GM19452 (cell line): ENCODE data around the gene SNAI3.

Experiments
- ATAC-seq: cut with Tn5 transposase; IDR thresholded peaks from one replicate; pipeline ENCODE4 v1.9.1; 2021; ENCODE audit not compliant: unreplicated experiment

Gene SNAI3

GRCh38 chr16:88705801-88706228 lies 19.5 kb upstream of the SNAI3 start:
- peak; percentile 15 for ATAC-seq

GRCh38 chr16:88705076-88705684 lies 18.9 kb upstream of the SNAI3 start:
- no peak for ATAC-seq

GRCh38 chr16:88703486-88704309 lies 17.4 kb upstream of the SNAI3 start:
- no peak for ATAC-seq

- ATAC-seq: no peak
Measured at GRCh38 chr16:88702371-88703210, 16.3 kb upstream of the SNAI3 start.

GRCh38 chr16:88701581-88702370 lies 15.5 kb upstream of the SNAI3 start:
- ATAC-seq: no peak

- ATAC-seq: peak; percentile 64
Measured at GRCh38 chr16:88700636-88701482, 14.6 kb upstream of the SNAI3 start.

- no peak for ATAC-seq
Measured at GRCh38 chr16:88700322-88700635, 14.0 kb upstream of the SNAI3 start.

- ATAC-seq: no peak
Measured at GRCh38 chr16:88699180-88699579, 12.9 kb upstream of the SNAI3 start.

- ATAC-seq: no peak
Measured at GRCh38 chr16:88698646-88699045, 12.3 kb upstream of the SNAI3 start.

- no peak for ATAC-seq
Measured at GRCh38 chr16:88697831-88698615, 11.7 kb upstream of the SNAI3 start.

GRCh38 chr16:88697116-88697830 lies 11.0 kb upstream of the SNAI3 start:
- ATAC-seq: no peak

- no peak for ATAC-seq
Measured at GRCh38 chr16:88696441-88696840, 10.1 kb upstream of the SNAI3 start.

GRCh38 chr16:88695753-88696152 lies 9.4 kb upstream of the SNAI3 start:
- no peak for ATAC-seq

- no peak for ATAC-seq
Measured at GRCh38 chr16:88695218-88695617, 8.9 kb upstream of the SNAI3 start.

GRCh38 chr16:88694221-88695087 lies 8.1 kb upstream of the SNAI3 start:
- ATAC-seq: no peak

- no peak for ATAC-seq
Measured at GRCh38 chr16:88693420-88694177, 7.3 kb upstream of the SNAI3 start.

- ATAC-seq: no peak
Measured at GRCh38 chr16:88692861-88693260, 6.6 kb upstream of the SNAI3 start.
